ENCODE measurements around the gene BAZ2A. TPM values are rescaled to one million over a fixed set of nuclear protein-coding genes. Genes with fewer than 3 reads are reported as not detected.

Gene BAZ2A
- polyA plus RNA-seq, 1 of the 3 experiments (the other 2 are of a cell fraction), result 32.4 TPM

- Histone ChIP-seq H3K9me2 (no peaks in the 10 kb centered on the region), H3K79me2 (ENCODE audit: insufficient read depth) (peaks cover 45% of the 10 kb centered on the region), H3K9me3 (no peaks in the 10 kb centered on the region), H3K36me3 (replicated peaks in 1 of 2; ENCODE audit: control insufficient read depth in 1 of 2, insufficient read depth in 2 of 2, low read length in 1 of 2) (peaks cover 33 to 47% of the 10 kb centered on the region in 2 experiments), H3K9ac (peak overlapping the region; percentile 92), H3K27ac (ENCODE audit: low read depth in 2 of 2, low read length in 1 of 2) (no peak overlapping the region; a peak in 1 of 4 replicates), H3K4me1 (ENCODE audit: control insufficient read depth in 1 of 2, insufficient read depth in 2 of 2, low read depth in 1 of 2, low read length in 1 of 2) (peaks cover 6 to 11% of the 10 kb centered on the region in 2 experiments; a peak in 2 of 4 replicates), H3F3A (replicated peaks; ENCODE audit: insufficient read depth) (peaks cover 23% of the 10 kb centered on the region), H2AFZ (ENCODE audit: low read depth) (no peak overlapping the region), H3K4me2 (peak overlapping the region; percentile 74), H4K20me1 (ENCODE audit: insufficient read depth) (peaks cover 19% of the 10 kb centered on the region), H3K27me3 (ENCODE audit: insufficient read depth) (no peaks in the 10 kb centered on the region), H3K4me3 (ENCODE audit: low read depth in 2 of 2, low read length in 1 of 2) (peak overlapping the region; percentile 81 to 89)
- 49% methylated on average over 4 of the region's 4 CpGs for WGBS (ENCODE audit: low lambda C conversion rate)
- CTCF ChIA-PET, result no interaction called here
- DNase-seq, result no peak
- no peak for TF ChIP-seq RAD21 (IDR thresholded peaks at IDR 0.05; ENCODE audit: low read length)
- no peak for TF ChIP-seq ELF1 (IDR thresholded peaks at IDR 0.05)
- TF ChIP-seq EP300 (IDR thresholded peaks at IDR 0.05; ENCODE audit: borderline replicate concordance in 1 of 2, low read depth in 1 of 2, low read length in 1 of 2), result no peak
- TF ChIP-seq REST (IDR thresholded peaks at IDR 0.05; ENCODE audit: low read depth, low read length), result no peak
- no peak for TF ChIP-seq SMC3 (IDR thresholded peaks at IDR 0.05; ENCODE audit: low read depth, low read length)
- no peak for TF ChIP-seq IRF3 (IDR thresholded peaks at IDR 0.05; ENCODE audit: low read depth, low read length)
- TF ChIP-seq TAF1 (IDR thresholded peaks at IDR 0.05; ENCODE audit: borderline replicate concordance, low read depth, low read length), result no peak
- no peak for TF ChIP-seq RXRA (IDR thresholded peaks at IDR 0.05; ENCODE audit: borderline replicate concordance, low read depth)
- POLR2A ChIA-PET, result interaction anchor here (1.0 to 2.4 kb wide), 2 partner anchors 8 to 72 kb away, joined by 3 to 25 read pairs; no protein-coding TSS in a partner anchor
Observed at GRCh38 chr12:56644654-56645053, 14.5 kb upstream of the BAZ2A start.

- DNase-seq, result no peak
- H3K9me3 ChIP-seq, result no peaks in the 10 kb centered on the region
- H3K27me3 ChIP-seq (ENCODE audit: insufficient read depth), result no peaks in the 10 kb centered on the region
- no peaks in the 10 kb centered on the region for H3K9me2 ChIP-seq
- no peak overlapping the region for H3K4me2 ChIP-seq
- H2AFZ ChIP-seq (ENCODE audit: low read depth), result no peak overlapping the region
- no peak overlapping the region for H3K27ac ChIP-seq (ENCODE audit: low read depth in 2 of 2, low read length in 1 of 2)
- WGBS (ENCODE audit: low lambda C conversion rate), result 94% methylated on average over 6 of the region's 6 CpGs
- ChIA-PET CTCF (interaction anchor here (0.8 kb wide), 1 partner anchor 602 kb away, joined by 3 read pairs; no protein-coding TSS in a partner anchor), POLR2A (interaction anchor here (0.6 kb wide), 1 partner anchor 8 kb away, joined by 3 read pairs; no protein-coding TSS in a partner anchor)
- no peak overlapping the region for H3K4me3 ChIP-seq (ENCODE audit: low read depth in 2 of 2, low read length in 1 of 2)
- H4K20me1 ChIP-seq (ENCODE audit: insufficient read depth), result peaks cover 19% of the 10 kb centered on the region
- H3K36me3 ChIP-seq (replicated peaks in 1 of 2; ENCODE audit: control insufficient read depth in 1 of 2, insufficient read depth in 2 of 2, low read length in 1 of 2), result peaks cover 53 to 71% of the 10 kb centered on the region in 2 experiments
- H3F3A ChIP-seq (replicated peaks; ENCODE audit: insufficient read depth), result peaks cover 48% of the 10 kb centered on the region
- H3K79me2 ChIP-seq (ENCODE audit: insufficient read depth), result peaks cover 45% of the 10 kb centered on the region
- TF ChIP-seq PBX3 (IDR thresholded peaks at IDR 0.05) (no peak), EZH2phosphoT487 (IDR thresholded peaks at IDR 0.05; ENCODE audit: borderline replicate concordance, low read depth) (no peak), POLR2AphosphoS5 (IDR thresholded peaks at IDR 0.05; ENCODE audit: low read depth, low read length) (no peak), SMC3 (IDR thresholded peaks at IDR 0.05; ENCODE audit: low read depth, low read length) (no peak), RAD21 (IDR thresholded peaks at IDR 0.05; ENCODE audit: low read length) (no peak)
- TF ChIP-seq, protein P1, sequence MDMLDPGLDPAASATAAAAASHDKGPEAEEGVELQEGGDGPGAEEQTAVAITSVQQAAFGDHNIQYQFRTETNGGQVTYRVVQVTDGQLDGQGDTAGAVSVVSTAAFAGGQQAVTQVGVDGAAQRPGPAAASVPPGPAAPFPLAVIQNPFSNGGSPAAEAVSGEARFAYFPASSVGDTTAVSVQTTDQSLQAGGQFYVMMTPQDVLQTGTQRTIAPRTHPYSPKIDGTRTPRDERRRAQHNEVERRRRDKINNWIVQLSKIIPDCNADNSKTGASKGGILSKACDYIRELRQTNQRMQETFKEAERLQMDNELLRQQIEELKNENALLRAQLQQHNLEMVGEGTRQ (IDR thresholded peaks at IDR 0.05; ENCODE audit: borderline replicate concordance, low read depth, low read length), result no peak
- H3K9ac ChIP-seq, result no peak overlapping the region
- H3K4me1 ChIP-seq (ENCODE audit: control insufficient read depth in 1 of 2, insufficient read depth in 2 of 2, low read depth in 1 of 2, low read length in 1 of 2), result peaks cover 10 to 14% of the 10 kb centered on the region in 2 experiments
Observed at GRCh38 chr12:56641219-56641618, 11.1 kb upstream of the BAZ2A start.
